Retinal pigment epithelial cell (primary cell): ENCODE measurements around the gene MAN1A2.

Source experiments
- DNase-seq: peaks from one replicate; pipeline ENCODE4 v3.0.0-alpha.2; 2010; ENCODE audit warnings: low read depth
- H3K4me3 ChIP-seq: 2 replicates; pipeline ENCODE4 v1.5.1; 2011; ENCODE audit warnings: mild to moderate bottlenecking, low read length, control low read depth, moderate library complexity
- CTCF ChIP-seq: conservative IDR thresholded peaks from 2 replicates; pipeline ENCODE4 v1.5.1; 2011; ENCODE audit warnings: low read depth, low read length, control low read depth, inconsistent platforms

MAN1A2 gene

GRCh38 chr1:117389779-117390178 lies 22.5 kb downstream of the MAN1A2 start:
- no peak overlapping the region for H3K4me3 ChIP-seq
- DNase-seq: no peak
- TF ChIP-seq CTCF: no peak

- peak; percentile 56 for DNase-seq
- no peak for TF ChIP-seq CTCF
- no peak overlapping the region for H3K4me3 ChIP-seq
Measured at GRCh38 chr1:117392771-117393170, 25.5 kb downstream of the MAN1A2 start.

GRCh38 chr1:117396074-117396473 lies 28.8 kb downstream of the MAN1A2 start:
- no peak overlapping the region for H3K4me3 ChIP-seq
- no peak for TF ChIP-seq CTCF
- no peak for DNase-seq

- H3K4me3 ChIP-seq: no peak overlapping the region
- no peak for TF ChIP-seq CTCF
- no peak for DNase-seq
Measured at GRCh38 chr1:117396636-117397035, 29.4 kb downstream of the MAN1A2 start.

GRCh38 chr1:117398957-117399356 lies 31.7 kb downstream of the MAN1A2 start:
- no peak for TF ChIP-seq CTCF
- DNase-seq: no peak
- H3K4me3 ChIP-seq: no peak overlapping the region

GRCh38 chr1:117401761-117402160 lies 34.5 kb downstream of the MAN1A2 start:
- H3K4me3 ChIP-seq: no peak overlapping the region
- TF ChIP-seq CTCF: no peak
- DNase-seq: no peak

- TF ChIP-seq CTCF: no peak
- no peak overlapping the region for H3K4me3 ChIP-seq
Measured at GRCh38 chr1:117403597-117403996, 36.3 kb downstream of the MAN1A2 start.

More at GRCh38 chr1:117403597-117403996, 36.3 kb downstream of the MAN1A2 start:
- DNase-seq: no peak
